Hepatocyte (in vitro differentiated cells): ENCODE results near the gene ZBTB42.

ENCODE experiments used
- EZH2 ChIP-seq: fragments of 200-600 bp; sonication (generic); IDR thresholded peaks from 2 replicates; pipeline ENCODE4 v1.6.1; 2016; ENCODE audit warnings: antibody characterized with exemption, mild to moderate bottlenecking, borderline replicate concordance
- TF ChIP-seq, protein P1 (sequence below): fragments of 200-600 bp; sonication (generic); IDR thresholded peaks from 2 replicates; pipeline ENCODE4 v1.5.1; 2016; ENCODE audit warnings: antibody characterized with exemption, mild to moderate bottlenecking; ENCODE audit not compliant: poor library complexity

DNA sequence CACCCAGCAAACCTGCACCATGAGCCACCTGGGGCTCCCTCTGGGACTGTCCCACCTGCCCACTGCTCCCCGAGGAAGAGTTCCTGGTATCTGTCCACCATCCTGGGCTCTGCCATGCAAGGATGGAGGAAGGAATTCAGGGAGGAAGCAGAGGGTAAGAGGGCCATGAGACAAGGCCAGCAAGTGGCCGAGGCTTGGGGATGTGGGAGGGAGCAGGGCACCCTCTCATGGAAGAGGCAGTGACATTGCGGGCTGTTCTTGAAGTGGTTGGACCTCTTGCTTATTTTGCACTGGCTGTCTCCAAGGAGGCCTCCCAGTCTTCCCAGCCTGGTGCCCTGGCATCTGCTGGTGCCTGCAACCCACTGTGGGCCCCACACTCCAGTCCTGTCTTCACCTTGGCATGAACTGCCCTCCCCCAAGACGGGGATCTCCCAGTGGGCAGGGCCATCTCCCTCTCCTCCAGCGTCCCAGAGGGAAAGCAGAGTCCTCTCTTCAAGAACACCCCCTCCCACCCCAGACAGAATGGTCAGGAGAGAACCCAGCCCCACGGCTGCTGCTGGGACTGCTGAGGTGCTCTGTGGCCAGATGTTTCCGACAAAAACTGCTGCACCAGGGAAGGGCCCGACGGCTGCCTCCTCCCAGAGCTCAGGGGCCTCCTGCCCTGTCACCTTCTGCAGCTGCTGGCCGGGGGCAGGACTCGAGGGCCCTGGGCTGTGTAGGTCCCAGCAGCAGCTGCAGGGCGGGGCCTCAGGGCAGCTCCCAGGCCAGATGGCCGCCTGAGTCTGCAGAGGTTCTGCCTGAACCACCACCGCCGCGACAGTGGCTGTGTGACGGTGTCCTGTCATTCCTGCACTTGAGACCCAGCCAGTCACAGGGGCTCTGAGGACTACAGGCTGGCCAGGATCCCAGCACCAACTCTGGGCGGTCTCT, 3.5 kb upstream of the ZBTB42 start:
- TF ChIP-seq, protein P1, sequence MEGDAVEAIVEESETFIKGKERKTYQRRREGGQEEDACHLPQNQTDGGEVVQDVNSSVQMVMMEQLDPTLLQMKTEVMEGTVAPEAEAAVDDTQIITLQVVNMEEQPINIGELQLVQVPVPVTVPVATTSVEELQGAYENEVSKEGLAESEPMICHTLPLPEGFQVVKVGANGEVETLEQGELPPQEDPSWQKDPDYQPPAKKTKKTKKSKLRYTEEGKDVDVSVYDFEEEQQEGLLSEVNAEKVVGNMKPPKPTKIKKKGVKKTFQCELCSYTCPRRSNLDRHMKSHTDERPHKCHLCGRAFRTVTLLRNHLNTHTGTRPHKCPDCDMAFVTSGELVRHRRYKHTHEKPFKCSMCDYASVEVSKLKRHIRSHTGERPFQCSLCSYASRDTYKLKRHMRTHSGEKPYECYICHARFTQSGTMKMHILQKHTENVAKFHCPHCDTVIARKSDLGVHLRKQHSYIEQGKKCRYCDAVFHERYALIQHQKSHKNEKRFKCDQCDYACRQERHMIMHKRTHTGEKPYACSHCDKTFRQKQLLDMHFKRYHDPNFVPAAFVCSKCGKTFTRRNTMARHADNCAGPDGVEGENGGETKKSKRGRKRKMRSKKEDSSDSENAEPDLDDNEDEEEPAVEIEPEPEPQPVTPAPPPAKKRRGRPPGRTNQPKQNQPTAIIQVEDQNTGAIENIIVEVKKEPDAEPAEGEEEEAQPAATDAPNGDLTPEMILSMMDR = no peak
- no peak for TF ChIP-seq EZH2
